HL-60 (cell line): ENCODE data around the gene TRDMT1.

Source experiments
- DNase-seq, 2 experiments: peaks; one replicate each; pipeline ENCODE4 v3.0.0-alpha.2; 2010 to 2020; ENCODE audit warnings: low read depth in 1 of 2, low spot score in 1 of 2
- H3K27ac ChIP-seq: fragments of 250-450 bp; sonication (Bioruptor Pico); replicated peaks from 2 replicates; pipeline ENCODE4 v1.5.1; 2020; ENCODE audit warnings: mild to moderate bottlenecking, moderate library complexity
- H3K27me3 ChIP-seq: fragments of 250-450 bp; sonication (Bioruptor Pico); 2 replicates; pipeline ENCODE4 v1.5.1; 2021; ENCODE audit warnings: mild to moderate bottlenecking, moderate library complexity; ENCODE audit not compliant: insufficient read depth, poor library complexity, severe bottlenecking
- H3K4me3 ChIP-seq: replicated peaks from 2 replicates; pipeline ENCODE4 v1.5.1; 2011; ENCODE audit warnings: mild to moderate bottlenecking, control low read depth, low read length; ENCODE audit not compliant: insufficient read depth
- GABPA ChIP-seq: IDR thresholded peaks from 2 replicates; pipeline ENCODE4 v1.6.1; 2012; ENCODE audit warnings: low read depth
- POLR2AphosphoS5 ChIP-seq: IDR thresholded peaks from 2 replicates; pipeline ENCODE4 v1.6.1; 2012; ENCODE audit warnings: low read depth
- SPI1 ChIP-seq: IDR thresholded peaks from 2 replicates; pipeline ENCODE4 v1.6.1; 2012; ENCODE audit warnings: low read depth, mild to moderate bottlenecking, borderline replicate concordance
- TF ChIP-seq, protein P1 (sequence below): IDR thresholded peaks from 2 replicates; pipeline ENCODE4 v1.6.1; 2012; ENCODE audit warnings: low read depth; ENCODE audit not compliant: insufficient replicate concordance
- TF ChIP-seq, protein P2 (sequence below): IDR thresholded peaks from one replicate; pipeline ENCODE4 v1.5.1; 2011; ENCODE audit warnings: low read length, control low read depth, inconsistent platforms; ENCODE audit not compliant: insufficient read depth

TRDMT1 gene

DNA sequence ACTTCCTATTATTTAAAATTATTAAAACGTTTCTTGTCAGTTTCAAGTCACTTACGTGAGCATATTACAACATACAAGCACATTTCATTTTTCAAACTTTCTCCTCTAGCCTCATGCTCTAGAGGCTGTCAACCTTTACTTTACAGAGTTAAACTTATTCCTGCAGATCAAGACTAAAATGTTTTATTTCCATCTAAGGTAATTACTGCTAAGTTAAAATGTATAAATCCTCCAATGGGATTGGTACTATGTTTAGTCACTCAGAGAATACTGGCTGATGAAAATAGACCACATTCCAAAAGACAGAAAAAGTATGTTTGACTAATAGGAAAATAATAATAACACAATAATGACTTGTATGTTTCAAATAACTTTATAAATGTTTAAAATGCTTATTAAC lies 8.4 kb upstream of the TRDMT1 start:
- no peak for TF ChIP-seq POLR2AphosphoS5
- no peak for TF ChIP-seq SPI1
- TF ChIP-seq, protein P1, sequence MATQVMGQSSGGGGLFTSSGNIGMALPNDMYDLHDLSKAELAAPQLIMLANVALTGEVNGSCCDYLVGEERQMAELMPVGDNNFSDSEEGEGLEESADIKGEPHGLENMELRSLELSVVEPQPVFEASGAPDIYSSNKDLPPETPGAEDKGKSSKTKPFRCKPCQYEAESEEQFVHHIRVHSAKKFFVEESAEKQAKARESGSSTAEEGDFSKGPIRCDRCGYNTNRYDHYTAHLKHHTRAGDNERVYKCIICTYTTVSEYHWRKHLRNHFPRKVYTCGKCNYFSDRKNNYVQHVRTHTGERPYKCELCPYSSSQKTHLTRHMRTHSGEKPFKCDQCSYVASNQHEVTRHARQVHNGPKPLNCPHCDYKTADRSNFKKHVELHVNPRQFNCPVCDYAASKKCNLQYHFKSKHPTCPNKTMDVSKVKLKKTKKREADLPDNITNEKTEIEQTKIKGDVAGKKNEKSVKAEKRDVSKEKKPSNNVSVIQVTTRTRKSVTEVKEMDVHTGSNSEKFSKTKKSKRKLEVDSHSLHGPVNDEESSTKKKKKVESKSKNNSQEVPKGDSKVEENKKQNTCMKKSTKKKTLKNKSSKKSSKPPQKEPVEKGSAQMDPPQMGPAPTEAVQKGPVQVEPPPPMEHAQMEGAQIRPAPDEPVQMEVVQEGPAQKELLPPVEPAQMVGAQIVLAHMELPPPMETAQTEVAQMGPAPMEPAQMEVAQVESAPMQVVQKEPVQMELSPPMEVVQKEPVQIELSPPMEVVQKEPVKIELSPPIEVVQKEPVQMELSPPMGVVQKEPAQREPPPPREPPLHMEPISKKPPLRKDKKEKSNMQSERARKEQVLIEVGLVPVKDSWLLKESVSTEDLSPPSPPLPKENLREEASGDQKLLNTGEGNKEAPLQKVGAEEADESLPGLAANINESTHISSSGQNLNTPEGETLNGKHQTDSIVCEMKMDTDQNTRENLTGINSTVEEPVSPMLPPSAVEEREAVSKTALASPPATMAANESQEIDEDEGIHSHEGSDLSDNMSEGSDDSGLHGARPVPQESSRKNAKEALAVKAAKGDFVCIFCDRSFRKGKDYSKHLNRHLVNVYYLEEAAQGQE: no peak
- TF ChIP-seq, protein P2, sequence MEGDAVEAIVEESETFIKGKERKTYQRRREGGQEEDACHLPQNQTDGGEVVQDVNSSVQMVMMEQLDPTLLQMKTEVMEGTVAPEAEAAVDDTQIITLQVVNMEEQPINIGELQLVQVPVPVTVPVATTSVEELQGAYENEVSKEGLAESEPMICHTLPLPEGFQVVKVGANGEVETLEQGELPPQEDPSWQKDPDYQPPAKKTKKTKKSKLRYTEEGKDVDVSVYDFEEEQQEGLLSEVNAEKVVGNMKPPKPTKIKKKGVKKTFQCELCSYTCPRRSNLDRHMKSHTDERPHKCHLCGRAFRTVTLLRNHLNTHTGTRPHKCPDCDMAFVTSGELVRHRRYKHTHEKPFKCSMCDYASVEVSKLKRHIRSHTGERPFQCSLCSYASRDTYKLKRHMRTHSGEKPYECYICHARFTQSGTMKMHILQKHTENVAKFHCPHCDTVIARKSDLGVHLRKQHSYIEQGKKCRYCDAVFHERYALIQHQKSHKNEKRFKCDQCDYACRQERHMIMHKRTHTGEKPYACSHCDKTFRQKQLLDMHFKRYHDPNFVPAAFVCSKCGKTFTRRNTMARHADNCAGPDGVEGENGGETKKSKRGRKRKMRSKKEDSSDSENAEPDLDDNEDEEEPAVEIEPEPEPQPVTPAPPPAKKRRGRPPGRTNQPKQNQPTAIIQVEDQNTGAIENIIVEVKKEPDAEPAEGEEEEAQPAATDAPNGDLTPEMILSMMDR: no peak
- no peak for TF ChIP-seq GABPA
- H3K4me3 ChIP-seq: no peak overlapping the region
- H3K27me3 ChIP-seq: no peaks in the 10 kb centered on the region
- DNase-seq: no peak
- no peak overlapping the region for H3K27ac ChIP-seq

DNA sequence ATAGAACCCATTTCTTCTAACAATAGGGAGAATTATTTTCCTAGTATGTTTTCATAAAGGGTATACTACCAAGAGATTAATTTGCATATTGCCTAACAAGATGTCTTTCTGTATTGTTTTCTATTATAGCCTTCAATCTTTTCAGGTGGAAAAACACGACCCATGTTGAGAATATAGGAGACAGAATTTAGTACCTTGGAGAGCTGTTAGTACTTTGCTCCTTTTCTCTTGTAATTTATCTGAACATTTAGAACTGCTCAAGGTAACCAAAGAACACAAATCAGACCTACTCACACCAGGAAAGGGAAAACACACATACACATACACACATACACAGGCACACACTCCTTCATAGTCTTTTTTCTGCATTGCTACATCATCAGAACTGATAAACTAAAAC lies 7.8 kb upstream of the TRDMT1 start:
- Histone ChIP-seq H3K4me3 (no peak overlapping the region), H3K27ac (no peak overlapping the region), H3K27me3 (no peaks in the 10 kb centered on the region)
- no peak for DNase-seq
- TF ChIP-seq, protein P1: peak; percentile 51
- TF ChIP-seq, protein P2: no peak

DNA sequence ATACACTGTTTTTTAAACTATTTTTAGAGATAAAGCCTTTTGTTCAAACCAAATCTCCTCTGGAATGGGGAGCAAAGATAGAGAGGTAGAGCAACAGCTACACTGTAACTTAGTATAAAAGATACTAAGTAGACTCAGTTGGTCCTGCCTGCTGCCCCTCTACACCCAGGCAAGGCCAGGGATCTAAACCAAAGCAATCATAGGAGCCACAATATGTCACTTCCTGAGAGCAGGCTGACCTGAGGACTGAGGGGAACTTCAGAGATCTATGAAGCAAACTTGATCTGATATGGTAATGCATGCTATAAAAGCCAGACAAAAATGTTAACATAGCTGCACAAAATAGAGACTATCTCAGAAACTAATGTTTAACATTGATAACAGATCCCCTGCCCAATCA lies 7.0 kb upstream of the TRDMT1 start:
- Histone ChIP-seq H3K4me3 (no peak overlapping the region), H3K27me3 (no peaks in the 10 kb centered on the region), H3K27ac (no peak overlapping the region)
- no peak for TF ChIP-seq GABPA
- TF ChIP-seq, protein P2: no peak
- TF ChIP-seq, protein P1: no peak
- no peak for TF ChIP-seq SPI1
- TF ChIP-seq POLR2AphosphoS5: no peak
- DNase-seq: no peak
